HepG2 (cell line): ENCODE results near the gene SLC39A2. TPM values are rescaled to one million over a fixed set of nuclear protein-coding genes. Genes with fewer than 3 reads are reported as not detected.
A peak's percentile ranks its signal among the peaks of the same experiment; 100 is the strongest.

Source experiments
- AFF4 ChIP-seq: sonication (generic); formaldehyde crosslinking; IDR thresholded peaks from 2 replicates; pipeline ENCODE4 v1.4.0; 2020; ENCODE audit warnings: missing genetic modification reagents
- ATF7 ChIP-seq, 2 experiments: fragments of 450-650 bp in 1 of 2; sonication (generic) in 1 of 2; formaldehyde crosslinking in 1 of 2; IDR thresholded peaks; 2 replicates each; pipeline versions ENCODE4 v1.4.0 to v1.6.1; 2016 to 2020; ENCODE audit warnings: antibody characterized with exemption in 1 of 2, mild to moderate bottlenecking in 1 of 2, missing genetic modification reagents in 1 of 2
- CBX5 ChIP-seq: sonication (generic); formaldehyde crosslinking; IDR thresholded peaks from 2 replicates; pipeline ENCODE4 v1.4.0; 2020; ENCODE audit warnings: missing genetic modification reagents, borderline replicate concordance
- CCDC6 ChIP-seq: sonication (generic); formaldehyde crosslinking; IDR thresholded peaks from 2 replicates; pipeline ENCODE4 v1.8.1; 2022; ENCODE audit warnings: mild to moderate bottlenecking, missing genetic modification reagents, moderate library complexity
- CENPT ChIP-seq: sonication (generic); formaldehyde crosslinking; IDR thresholded peaks from 2 replicates; pipeline ENCODE4 v1.8.0; 2022; ENCODE audit warnings: low read depth, mild to moderate bottlenecking, moderate library complexity, missing genetic modification reagents
- EED ChIP-seq: sonication (generic); formaldehyde crosslinking; IDR thresholded peaks from 2 replicates; pipeline ENCODE4 v1.5.0; 2020; ENCODE audit warnings: mild to moderate bottlenecking, missing genetic modification reagents
- HIVEP1 ChIP-seq: sonication (generic); formaldehyde crosslinking; IDR thresholded peaks from 2 replicates; pipeline ENCODE4 v1.4.0; 2020; ENCODE audit warnings: mild to moderate bottlenecking, missing genetic modification reagents
- JUND ChIP-seq: sonication (generic); formaldehyde crosslinking; IDR thresholded peaks from 2 replicates; pipeline ENCODE4 v1.8.0; 2022; ENCODE audit warnings: mild to moderate bottlenecking, missing genetic modification reagents
- KDM4B ChIP-seq: sonication (generic); formaldehyde crosslinking; IDR thresholded peaks from 2 replicates; pipeline ENCODE4 v1.4.0; 2020; ENCODE audit warnings: missing genetic modification reagents
- KDM5B ChIP-seq: sonication (generic); formaldehyde crosslinking; IDR thresholded peaks from 2 replicates; pipeline ENCODE4 v1.4.0; 2020; ENCODE audit warnings: missing genetic modification reagents, mild to moderate bottlenecking, borderline replicate concordance
- MTA1 ChIP-seq: sonication (generic); formaldehyde crosslinking; IDR thresholded peaks from 2 replicates; pipeline ENCODE4 v1.4.0; 2020; ENCODE audit warnings: missing genetic modification reagents, mild to moderate bottlenecking, borderline replicate concordance
- POLR2AphosphoS5 ChIP-seq: IDR thresholded peaks from 2 replicates; pipeline ENCODE4 v1.6.1; 2012; ENCODE audit warnings: low read depth, low read length
- RFX5 ChIP-seq: IDR thresholded peaks from 2 replicates; pipeline ENCODE4 v1.6.1; 2011; ENCODE audit warnings: low read depth, low read length, improper control_type of control experiment
- SOX6 ChIP-seq, 2 experiments: fragments of 450-650 bp in 1 of 2; sonication (generic) in 1 of 2; formaldehyde crosslinking in 1 of 2; IDR thresholded peaks; 2 replicates each; pipeline versions ENCODE4 v1.4.0 to v1.6.1; 2017 to 2020; ENCODE audit warnings: antibody characterized with exemption in 1 of 2, mild to moderate bottlenecking in 1 of 2, missing genetic modification reagents in 1 of 2
- TGIF2 ChIP-seq: IDR thresholded peaks from 2 replicates; pipeline ENCODE4 v1.6.1; 2016; ENCODE audit warnings: control low read depth, missing compliant biosample characterization
- ZBTB33 ChIP-seq: sonication (generic); formaldehyde crosslinking; IDR thresholded peaks from 2 replicates; pipeline ENCODE4 v1.4.0; 2020; ENCODE audit warnings: missing genetic modification reagents
- ZNF256 ChIP-seq: sonication (generic); formaldehyde crosslinking; conservative IDR thresholded peaks from 2 replicates; pipeline ENCODE4 v1.4.0; 2020; ENCODE audit warnings: missing genetic modification reagents
- ZNF503 ChIP-seq: sonication (generic); formaldehyde crosslinking; IDR thresholded peaks from 2 replicates; pipeline ENCODE4 v1.4.0; 2020; ENCODE audit warnings: missing genetic modification reagents
- ZNF513 ChIP-seq: sonication (generic); formaldehyde crosslinking; conservative IDR thresholded peaks from 2 replicates; pipeline ENCODE4 v1.5.0; 2020; ENCODE audit warnings: missing genetic modification reagents
- ZNF652 ChIP-seq: IDR thresholded peaks from 2 replicates; pipeline ENCODE4 v1.6.1; 2016; ENCODE audit warnings: low read depth, borderline replicate concordance
- ZNF713 ChIP-seq: sonication (generic); formaldehyde crosslinking; IDR thresholded peaks from 2 replicates; pipeline ENCODE4 v1.4.0; 2020; ENCODE audit warnings: mild to moderate bottlenecking, missing genetic modification reagents
- ZNF850 ChIP-seq: sonication (generic); formaldehyde crosslinking; conservative IDR thresholded peaks from 2 replicates; pipeline ENCODE4 v1.9.0; 2021; ENCODE audit warnings: mild to moderate bottlenecking, missing genetic modification reagents
- polyA plus RNA-seq, 8 experiments: library from polyadenylated mRNA; depleted of rRNA in 3 of 8; stranded (reverse) in 7 of 8; unstranded in 1 of 8; fragments of >200 nt; fragmentation: Illumina TruSeq in 4 of 8; extraction: Trizol in 4 of 8; gene quantifications; 2 replicates each; pipeline versions ENCODE4 v1.2.1 to v1.2.3, GENCODE V29; 2011 to 2016; ENCODE audit warnings: low read depth in 4 of 8, missing spikeins in 1 of 8, mixed read lengths in 1 of 8; ENCODE audit not compliant: insufficient read depth in 1 of 8
- total RNA-seq, 5 experiments: library from RNA; depleted of rRNA; stranded (reverse); fragments of >200 nt; fragmentation: Illumina TruSeq; extraction: Trizol; gene quantifications; 2 replicates each; pipeline ENCODE4 v1.2.3, GENCODE V29; 2016; ENCODE audit warnings: low read depth in 1 of 5

Gene SLC39A2
- total and polyA plus RNA-seq, 2 of the 13 experiments (the other 11 are each of a cell fraction or from before 2014, with no cell fraction given): 0.08 to 0.11 TPM

- TF ChIP-seq MTA1 (CRISPR knock-in tag) (no peak), ZNF850 (CRISPR knock-in tag) (no peak), CCDC6 (CRISPR knock-in tag) (no peak), JUND (CRISPR knock-in tag) (no peak), ZNF256 (CRISPR knock-in tag) (no peak), RFX5 (no peak), ZNF513 (no peak), TGIF2 (0 out of 2 replicates have a peak, but pooled peaks have one; percentile 59), CENPT (CRISPR knock-in tag) (no peak), EED (CRISPR knock-in tag) (no peak), ZNF503 (no peak), POLR2AphosphoS5 (no peak), AFF4 (CRISPR knock-in tag) (no peak), KDM4B (CRISPR knock-in tag) (0 out of 2 replicates have a peak, but pooled peaks have one; percentile 65), ZBTB33 (CRISPR knock-in tag) (peak; percentile 81), CBX5 (CRISPR knock-in tag) (peak; percentile 23; the same call in 1 of the 2 replicates), ATF7 (IDR thresholded peaks at IDR 0.05) (no peak), ATF7 (CRISPR knock-in tag; IDR thresholded peaks at IDR 0.05) (no peak), HIVEP1 (CRISPR knock-in tag) (no peak), SOX6 (IDR thresholded peaks at IDR 0.05) (no peak), SOX6 (CRISPR knock-in tag; IDR thresholded peaks at IDR 0.05) (no peak), KDM5B (CRISPR knock-in tag) (no peak), ZNF713 (CRISPR knock-in tag) (0 out of 2 replicates have a peak, but pooled peaks have one; percentile 50), ZNF652 (CRISPR knock-in tag) (peak; percentile 53; the same call in 1 of the 2 replicates)
These were observed 15.7 kb downstream of the SLC39A2 start (continued) for GRCh38 chr14:21014761-21015190.
